Measurements from ENCODE around the gene TENM3.

TENM3 gene

GRCh38 chr4:182254026-182254780 lies 11.0 kb downstream of the TENM3 start:
- no peak for DNase-seq (ENCODE audit: low read depth)

- DNase-seq (ENCODE audit: low read depth): no peak
Measured at GRCh38 chr4:182255441-182256190, 12.4 kb downstream of the TENM3 start.

- no peak for DNase-seq (ENCODE audit: low read depth)
Measured at GRCh38 chr4:182257016-182257415, 13.8 kb downstream of the TENM3 start.

- no peak for DNase-seq (ENCODE audit: low read depth)
Measured at GRCh38 chr4:182257503-182257902, 14.3 kb downstream of the TENM3 start.

- DNase-seq (ENCODE audit: low read depth): no peak
Measured at GRCh38 chr4:182258441-182259000, 15.3 kb downstream of the TENM3 start.

GRCh38 chr4:182261651-182262223 lies 18.5 kb downstream of the TENM3 start:
- DNase-seq (ENCODE audit: low read depth): no peak

GRCh38 chr4:182263562-182263961 lies 20.4 kb downstream of the TENM3 start:
- no peak for DNase-seq (ENCODE audit: low read depth)

- no peak for DNase-seq (ENCODE audit: low read depth)
Measured at GRCh38 chr4:182264139-182264752, 21.0 kb downstream of the TENM3 start.

- DNase-seq (ENCODE audit: low read depth): no peak
Measured at GRCh38 chr4:182265881-182266280, 22.7 kb downstream of the TENM3 start.

- no peak for DNase-seq (ENCODE audit: low read depth)
Measured at GRCh38 chr4:182267048-182267447, 23.8 kb downstream of the TENM3 start.

GRCh38 chr4:182268966-182269365 lies 25.8 kb downstream of the TENM3 start:
- no peak for DNase-seq (ENCODE audit: low read depth)

GRCh38 chr4:182271731-182272130 lies 28.5 kb downstream of the TENM3 start:
- no peak for DNase-seq (ENCODE audit: low read depth)

GRCh38 chr4:182272151-182272550 lies 28.9 kb downstream of the TENM3 start:
- DNase-seq (ENCODE audit: low read depth): no peak

- no peak for DNase-seq (ENCODE audit: low read depth)
Measured at GRCh38 chr4:182273191-182273935, 30.2 kb downstream of the TENM3 start.

- DNase-seq (ENCODE audit: low read depth): no peak
Measured at GRCh38 chr4:182276210-182277109, 33.3 kb downstream of the TENM3 start.

GRCh38 chr4:182277377-182277776 lies 34.2 kb downstream of the TENM3 start:
- no peak for DNase-seq (ENCODE audit: low read depth)

- no peak for DNase-seq (ENCODE audit: low read depth)
Measured at GRCh38 chr4:182278729-182279128, 35.5 kb downstream of the TENM3 start.

- DNase-seq (ENCODE audit: low read depth): no peak
Measured at GRCh38 chr4:182280436-182281111, 37.4 kb downstream of the TENM3 start.

GRCh38 chr4:182286035-182286434 lies 42.8 kb downstream of the TENM3 start:
- DNase-seq (ENCODE audit: low read depth): no peak

GRCh38 chr4:182286931-182287330 lies 43.7 kb downstream of the TENM3 start:
- DNase-seq (ENCODE audit: low read depth): no peak
